Breast epithelium (tissue), 3 donors: ENCODE results near the gene NTRK3.

Experiments used
- CTCF ChIP-seq, 3 donors: fragments of 450-650 bp; IDR thresholded peaks; one replicate each; pipeline ENCODE4 v1.5.1; 2016 to 2017; ENCODE audit warnings: antibody characterized with exemption in 3 of 3, mild to moderate bottlenecking in 3 of 3, moderate library complexity in 3 of 3
- POLR2A ChIP-seq: fragments of 450-650 bp; IDR thresholded peaks from one replicate; pipeline ENCODE4 v1.6.1; 2016; ENCODE audit warnings: antibody characterized with exemption, mild to moderate bottlenecking, moderate library complexity
- POLR2AphosphoS5 ChIP-seq, 3 donors: sonication (generic); formaldehyde crosslinking; IDR thresholded peaks; one replicate each; pipeline ENCODE4 v1.6.1; 2017; ENCODE audit warnings: antibody characterized with exemption in 3 of 3

GRCh38 chr15:87827131-87827530, 429.4 kb downstream of the NTRK3 start:
- no peak for TF ChIP-seq CTCF (IDR thresholded peaks at IDR 0.05)
- TF ChIP-seq POLR2AphosphoS5 (IDR thresholded peaks at IDR 0.05): no peak
- no peak for TF ChIP-seq POLR2A
